WTC11 (cell line): ENCODE data around the gene CROCC2. TPM values are rescaled to one million over a fixed set of nuclear protein-coding genes. Genes with fewer than 3 reads are reported as not detected.

Experiments used
- ATAC-seq: fragments of 200-7000 bp; cut with Tn5 transposase; 2 replicates; pipeline ENCODE4 v1.10.0; 2021; ENCODE audit warnings: mild to moderate bottlenecking, moderate library complexity
- Bru-seq: library from RNA; stranded (reverse); fragments of 400-500 nt; gene quantifications from one replicate; lab custom pipeline; 2021; lab: Mats Ljungman, UMichigan
- CTCF ChIA-PET: fragments of 300-600 bp; sonication (Branson Sonifier 250); formaldehyde crosslinking; loops from one replicate; lab custom pipeline; 2021; ENCODE audit warnings: antibody characterized with exemption; lab: Charles Lee
- POLR2A ChIA-PET: fragments of 350-600 bp; sonication (Branson Sonifier 250); formaldehyde crosslinking; loops from one replicate; lab custom pipeline; 2021; ENCODE audit warnings: antibody characterized with exemption; lab: Charles Lee
- DNase-seq: peaks from one replicate; pipeline ENCODE4 v3.0.0; 2021; ENCODE audit warnings: low spot score
- H3K27ac Mint-ChIP-seq: 2 replicates; pipeline ENCODE4 v1.8.0; 2021; ENCODE audit warnings: mixed read lengths
- H3K27me3 Mint-ChIP-seq: 2 replicates; pipeline ENCODE4 v1.8.0; 2021; ENCODE audit warnings: low read depth, mild to moderate bottlenecking, moderate library complexity, mixed read lengths
- H3K36me3 Mint-ChIP-seq: 2 replicates; pipeline ENCODE4 v1.8.0; 2021; ENCODE audit warnings: mixed read lengths
- H3K4me1 Mint-ChIP-seq: 2 replicates; pipeline ENCODE4 v1.8.0; 2022; ENCODE audit warnings: mixed read lengths
- H3K4me3 Mint-ChIP-seq: 2 replicates; pipeline ENCODE4 v1.8.0; 2021; ENCODE audit warnings: mild to moderate bottlenecking, moderate library complexity, mixed read lengths
- H3K9me3 Mint-ChIP-seq: 2 replicates; pipeline ENCODE4 v1.8.0; 2021; ENCODE audit warnings: mixed read lengths
- ATF1 ChIP-seq: sonication (generic); formaldehyde crosslinking; IDR thresholded peaks from 2 replicates; pipeline ENCODE4 v1.8.1; 2023; ENCODE audit warnings: mild to moderate bottlenecking, moderate library complexity, missing genetic modification reagents
- CREB1 ChIP-seq: sonication (generic); formaldehyde crosslinking; IDR thresholded peaks from 2 replicates; pipeline ENCODE4 v1.8.0; 2023; ENCODE audit warnings: mild to moderate bottlenecking, missing genetic modification reagents
- GABPB1 ChIP-seq: sonication (generic); formaldehyde crosslinking; IDR thresholded peaks from 2 replicates; pipeline ENCODE4 v1.8.1; 2023; ENCODE audit warnings: mild to moderate bottlenecking, missing genetic modification reagents
- HMGA2 ChIP-seq: fragments of 250-450 bp; sonication (Bioruptor Pico); IDR thresholded peaks from 2 replicates; pipeline ENCODE4 v1.4.0; 2021; ENCODE audit warnings: mild to moderate bottlenecking, moderate library complexity
- MLX ChIP-seq: sonication (generic); formaldehyde crosslinking; IDR thresholded peaks from 2 replicates; pipeline ENCODE4 v1.8.1; 2023; ENCODE audit warnings: mild to moderate bottlenecking, missing genetic modification reagents, moderate library complexity
- MXD4 ChIP-seq: fragments of 250-450 bp; sonication (Bioruptor Pico); IDR thresholded peaks from 2 replicates; pipeline ENCODE4 v1.8.0; 2021; ENCODE audit warnings: mild to moderate bottlenecking, moderate library complexity, borderline replicate concordance
- NR2C2 ChIP-seq: sonication (generic); formaldehyde crosslinking; IDR thresholded peaks from 2 replicates; pipeline ENCODE4 v1.8.0; 2022; ENCODE audit warnings: mild to moderate bottlenecking, missing genetic modification reagents
- PREB ChIP-seq: sonication (generic); formaldehyde crosslinking; IDR thresholded peaks from 2 replicates; pipeline ENCODE4 v1.8.1; 2022; ENCODE audit warnings: mild to moderate bottlenecking, missing genetic modification reagents, moderate library complexity, borderline replicate concordance
- SMAD3 ChIP-seq: sonication (generic); formaldehyde crosslinking; IDR thresholded peaks from 2 replicates; pipeline ENCODE4 v1.8.0; 2022; ENCODE audit warnings: missing genetic modification reagents, mild to moderate bottlenecking, borderline replicate concordance
- SP1 ChIP-seq: sonication (generic); formaldehyde crosslinking; conservative IDR thresholded peaks from 2 replicates; pipeline ENCODE4 v1.8.1; 2022; ENCODE audit warnings: missing genetic modification reagents
- STAT6 ChIP-seq: sonication (generic); formaldehyde crosslinking; conservative IDR thresholded peaks from 2 replicates; pipeline ENCODE4 v1.8.1; 2023; ENCODE audit warnings: mild to moderate bottlenecking, low read depth, missing genetic modification reagents, moderate library complexity
- TEAD4 ChIP-seq: sonication (generic); formaldehyde crosslinking; IDR thresholded peaks from 2 replicates; pipeline ENCODE4 v1.8.0; 2022; ENCODE audit warnings: mild to moderate bottlenecking, missing genetic modification reagents
- TP53 ChIP-seq: sonication (generic); formaldehyde crosslinking; IDR thresholded peaks from 2 replicates; pipeline ENCODE4 v1.8.1; 2023; ENCODE audit warnings: mild to moderate bottlenecking, missing genetic modification reagents
- USF2 ChIP-seq: sonication (generic); formaldehyde crosslinking; IDR thresholded peaks from 2 replicates; pipeline ENCODE4 v1.8.1; 2023; ENCODE audit warnings: mild to moderate bottlenecking, missing genetic modification reagents, moderate library complexity
- ZNF121 ChIP-seq: sonication (generic); formaldehyde crosslinking; IDR thresholded peaks from 2 replicates; pipeline ENCODE4 v1.8.0; 2023; ENCODE audit warnings: missing genetic modification reagents
- ZNF138 ChIP-seq: sonication (generic); formaldehyde crosslinking; conservative IDR thresholded peaks from 2 replicates; pipeline ENCODE4 v1.8.1; 2022; ENCODE audit warnings: mild to moderate bottlenecking, moderate library complexity, missing genetic modification reagents
- ZNF232 ChIP-seq: sonication (generic); formaldehyde crosslinking; IDR thresholded peaks from 2 replicates; pipeline ENCODE4 v1.8.0; 2022; ENCODE audit warnings: mild to moderate bottlenecking, missing genetic modification reagents
- ZNF263 ChIP-seq: sonication (generic); formaldehyde crosslinking; IDR thresholded peaks from 2 replicates; pipeline ENCODE4 v1.8.1; 2022; ENCODE audit warnings: low read depth, mild to moderate bottlenecking, moderate library complexity, missing genetic modification reagents
- ZNF317 ChIP-seq: sonication (generic); formaldehyde crosslinking; IDR thresholded peaks from 2 replicates; pipeline ENCODE4 v1.8.1; 2023; ENCODE audit warnings: low read depth, mild to moderate bottlenecking, moderate library complexity, missing genetic modification reagents, borderline replicate concordance
- ZNF416 ChIP-seq: fragments of 250-450 bp; sonication (Bioruptor Pico); IDR thresholded peaks from 2 replicates; pipeline ENCODE4 v1.9.0; 2021; ENCODE audit warnings: mild to moderate bottlenecking, inconsistent platforms
- ZNF671 ChIP-seq: fragments of 250-450 bp; sonication (Bioruptor Pico); IDR thresholded peaks from 2 replicates; pipeline ENCODE4 v1.8.0; 2021; ENCODE audit warnings: mild to moderate bottlenecking
- long read RNA-seq, 3 experiments: library from RNA in 1 of 3; library from capped mRNA in 1 of 3; library from polyadenylated mRNA in 1 of 3; unstranded in 2 of 3; stranded (forward) in 1 of 3; transcript quantifications; one replicate each; pipeline ENCODE4 v2.0.0, GENCODE V29; 2021
- total RNA-seq: library from RNA; stranded (reverse); gene quantifications from 3 replicates; pipeline ENCODE4 v1.2.3, GENCODE V29; 2021
- TF ChIP-seq, protein P1 (sequence below): sonication (generic); formaldehyde crosslinking; IDR thresholded peaks from 2 replicates; pipeline ENCODE4 v1.8.1; 2022; ENCODE audit warnings: low read depth, mild to moderate bottlenecking, moderate library complexity, missing genetic modification reagents, borderline replicate concordance
- TF ChIP-seq, protein P2 (sequence below): sonication (generic); formaldehyde crosslinking; IDR thresholded peaks from 2 replicates; pipeline ENCODE4 v1.8.1; 2022; ENCODE audit warnings: missing genetic modification reagents, borderline replicate concordance
- TF ChIP-seq, protein P3 (sequence below): sonication (generic); formaldehyde crosslinking; IDR thresholded peaks from 2 replicates; pipeline ENCODE4 v1.8.0; 2022; ENCODE audit warnings: mild to moderate bottlenecking, missing genetic modification reagents

Gene CROCC2
- total RNA-seq (not detected in 3 replicates), Bru-seq, nascent RNA (percentile 0 among the genes with signal in this experiment)
- long read RNA-seq, experiment 1 = 0 reads
- long read RNA-seq, experiment 2 = 0 reads
- long read RNA-seq, experiment 3 = 0 reads

GRCh38 chr2:240906141-240906910, at the start of gene CROCC2:
Gene CROCC2 (plus strand): TSS chr2:240906336. CDS start chr2:240906514, 178 bp downstream.
- ChIA-PET CTCF (interaction anchor here (0.8 to 1.2 kb wide), 2 partner anchors 8 kb away, joined by 4 to 6 read pairs; no protein-coding TSS in a partner anchor), POLR2A (no interaction called here)
- Mint-ChIP-seq H3K36me3 (no peaks in the 10 kb centered on the region), H3K27ac (no peak within 1 kb of the TSS), H3K4me1 (no peaks in the 10 kb centered on the region), H3K4me3 (no peak within 1 kb of the TSS), H3K27me3 (no peaks in the 10 kb centered on the region), H3K9me3 (peaks cover 4% of the 10 kb centered on the region; the same call in 1 of the 2 replicates)
- DNase-seq (no peak), ATAC-seq (no peak)
- TF ChIP-seq TP53 (no peak), ZNF121 (CRISPR knock-in tag) (no peak), MLX (CRISPR knock-in tag) (no peak), STAT6 (CRISPR knock-in tag) (no peak), ZNF232 (CRISPR knock-in tag) (no peak), ZNF416 (CRISPR knock-in tag) (no peak), USF2 (CRISPR knock-in tag) (no peak), CREB1 (no peak), TEAD4 (no peak), ZNF263 (no peak), NR2C2 (CRISPR knock-in tag) (no peak)
- TF ChIP-seq, protein P1, sequence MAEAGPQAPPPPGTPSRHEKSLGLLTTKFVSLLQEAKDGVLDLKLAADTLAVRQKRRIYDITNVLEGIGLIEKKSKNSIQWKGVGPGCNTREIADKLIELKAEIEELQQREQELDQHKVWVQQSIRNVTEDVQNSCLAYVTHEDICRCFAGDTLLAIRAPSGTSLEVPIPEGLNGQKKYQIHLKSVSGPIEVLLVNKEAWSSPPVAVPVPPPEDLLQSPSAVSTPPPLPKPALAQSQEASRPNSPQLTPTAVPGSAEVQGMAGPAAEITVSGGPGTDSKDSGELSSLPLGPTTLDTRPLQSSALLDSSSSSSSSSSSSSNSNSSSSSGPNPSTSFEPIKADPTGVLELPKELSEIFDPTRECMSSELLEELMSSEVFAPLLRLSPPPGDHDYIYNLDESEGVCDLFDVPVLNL (CRISPR knock-in tag) = no peak
- TF ChIP-seq, protein P2, sequence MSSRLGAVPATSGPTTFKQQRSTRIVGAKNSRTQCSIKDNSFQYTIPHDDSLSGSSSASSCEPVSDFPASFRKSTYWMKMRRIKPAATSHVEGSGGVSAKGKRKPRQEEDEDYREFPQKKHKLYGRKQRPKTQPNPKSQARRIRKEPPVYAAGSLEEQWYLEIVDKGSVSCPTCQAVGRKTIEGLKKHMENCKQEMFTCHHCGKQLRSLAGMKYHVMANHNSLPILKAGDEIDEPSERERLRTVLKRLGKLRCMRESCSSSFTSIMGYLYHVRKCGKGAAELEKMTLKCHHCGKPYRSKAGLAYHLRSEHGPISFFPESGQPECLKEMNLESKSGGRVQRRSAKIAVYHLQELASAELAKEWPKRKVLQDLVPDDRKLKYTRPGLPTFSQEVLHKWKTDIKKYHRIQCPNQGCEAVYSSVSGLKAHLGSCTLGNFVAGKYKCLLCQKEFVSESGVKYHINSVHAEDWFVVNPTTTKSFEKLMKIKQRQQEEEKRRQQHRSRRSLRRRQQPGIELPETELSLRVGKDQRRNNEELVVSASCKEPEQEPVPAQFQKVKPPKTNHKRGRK (CRISPR knock-in tag) = no peak

- Mint-ChIP-seq H3K4me3 (no peak overlapping the region), H3K36me3 (peaks cover 4% of the 10 kb centered on the region; the same call in 1 of the 2 replicates), H3K27me3 (no peaks in the 10 kb centered on the region; the same call in 1 of the 2 replicates), H3K4me1 (no peaks in the 10 kb centered on the region), H3K27ac (no peak overlapping the region), H3K9me3 (peaks cover 13% of the 10 kb centered on the region)
- DNase-seq (no peak), ATAC-seq (no peak)
- ChIA-PET CTCF (interaction anchor here (1.1 to 2.5 kb wide), 2 partner anchors 41 to 57 kb away, joined by 3 to 12 read pairs; no protein-coding TSS in a partner anchor), POLR2A (no interaction called here)
- no peak for TF ChIP-seq ZNF671
- no peak for TF ChIP-seq ATF1
- TF ChIP-seq SP1 (CRISPR knock-in tag) = no peak
- TF ChIP-seq MXD4 (CRISPR knock-in tag) = no peak
- no peak for TF ChIP-seq ZNF317 (CRISPR knock-in tag)
- TF ChIP-seq ZNF138 = no peak
- TF ChIP-seq, protein P3, sequence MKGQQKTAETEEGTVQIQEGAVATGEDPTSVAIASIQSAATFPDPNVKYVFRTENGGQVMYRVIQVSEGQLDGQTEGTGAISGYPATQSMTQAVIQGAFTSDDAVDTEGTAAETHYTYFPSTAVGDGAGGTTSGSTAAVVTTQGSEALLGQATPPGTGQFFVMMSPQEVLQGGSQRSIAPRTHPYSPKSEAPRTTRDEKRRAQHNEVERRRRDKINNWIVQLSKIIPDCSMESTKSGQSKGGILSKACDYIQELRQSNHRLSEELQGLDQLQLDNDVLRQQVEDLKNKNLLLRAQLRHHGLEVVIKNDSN (CRISPR knock-in tag) = no peak
- no peak for TF ChIP-seq SMAD3 (CRISPR knock-in tag)
- TF ChIP-seq HMGA2 = no peak
- TF ChIP-seq PREB (CRISPR knock-in tag) = peak; percentile 36; the same call in 1 of the 2 replicates
- TF ChIP-seq GABPB1 (CRISPR knock-in tag) = peak; percentile 99
These were observed 48.8 kb upstream of the CROCC2 start for GRCh38 chr2:240857039-240858008.
